HG03457 (cell line): ENCODE data around the gene ZNF668.
"Not testable (repeated sequence)": the region's sequence is repeated elsewhere in the genome, so short reads cannot be mapped to it uniquely, and the experiment has no call there.

Experiments used
- ATAC-seq: cut with Tn5 transposase; IDR thresholded peaks from one replicate; pipeline ENCODE4 v1.9.1; 2021; ENCODE audit warnings: moderate number of reproducible peaks; ENCODE audit not compliant: unreplicated experiment

ZNF668 gene

DNA sequence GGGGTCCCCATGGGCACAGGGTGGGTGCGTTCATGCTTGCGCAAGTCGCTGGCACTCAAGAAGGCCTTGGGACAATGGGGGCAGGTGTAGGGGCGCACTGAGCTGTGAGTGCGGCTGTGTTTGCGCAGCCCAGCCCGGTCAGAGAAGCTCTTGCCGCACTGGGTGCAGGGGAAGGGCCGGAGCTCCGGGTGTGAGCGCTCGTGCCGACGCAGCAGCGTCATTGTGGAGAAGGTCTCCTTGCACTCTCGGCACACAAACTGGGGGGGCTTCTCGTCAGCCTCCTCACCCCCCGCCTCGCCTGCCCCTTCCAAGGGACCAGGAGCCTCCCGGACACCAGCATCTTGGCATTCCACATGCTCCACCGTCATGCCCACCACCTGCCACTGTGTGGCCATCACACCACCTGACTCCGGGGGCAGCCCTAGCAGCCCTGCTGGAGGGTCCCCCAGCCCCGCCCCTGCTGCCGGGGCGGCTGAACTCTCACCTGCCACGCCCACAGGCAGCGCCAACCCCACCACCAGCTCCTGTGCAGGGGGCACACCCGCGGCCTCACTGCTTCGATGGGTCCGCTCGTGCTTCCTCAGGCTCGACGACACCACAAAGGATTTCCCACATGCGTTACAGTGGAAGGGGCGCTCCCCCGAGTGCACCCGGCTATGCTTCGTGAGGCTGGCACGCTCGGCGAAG, 12.8 kb downstream of the ZNF668 start:
- ATAC-seq: no peak

DNA sequence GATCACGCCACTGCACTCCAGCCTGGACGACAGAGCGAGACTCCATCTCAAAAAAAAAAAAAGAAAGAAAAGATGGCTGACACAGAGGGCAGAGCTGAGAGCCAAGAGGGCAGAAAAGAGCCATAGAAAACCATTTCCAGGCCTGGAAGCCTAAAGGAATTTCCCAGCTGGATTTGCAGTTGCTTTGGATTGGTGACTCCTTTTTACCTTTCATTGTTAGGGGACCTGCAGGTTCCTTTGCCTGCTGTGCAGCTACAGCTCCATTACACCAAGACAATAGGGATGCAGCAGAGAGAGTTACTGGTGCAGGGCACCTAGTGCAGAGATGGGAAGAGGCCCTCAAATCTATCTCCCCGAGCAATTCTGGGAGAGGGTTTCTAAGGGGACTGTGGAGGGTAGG, 18.4 kb downstream of the ZNF668 start:
- no peak for ATAC-seq

DNA sequence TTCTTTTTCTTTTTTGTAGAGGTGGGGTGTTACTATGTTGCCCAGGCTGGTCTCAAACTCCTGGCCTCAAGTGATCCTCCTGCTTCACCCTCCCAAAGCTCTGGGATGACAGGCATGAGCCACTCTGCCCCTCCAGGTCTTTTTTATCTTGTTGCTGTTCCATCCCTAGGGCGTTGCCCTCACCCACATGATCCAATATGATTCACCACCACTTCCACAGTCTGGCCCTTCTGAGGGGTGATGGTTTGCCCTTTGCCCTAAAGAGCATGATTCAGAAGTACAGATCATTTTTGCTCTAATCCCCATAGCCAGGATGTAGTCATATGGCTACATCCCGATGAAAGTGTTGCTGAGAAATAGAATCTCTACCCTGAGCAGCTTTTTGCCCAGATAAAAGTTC, 21.9 kb downstream of the ZNF668 start:
- ATAC-seq: no peak

DNA sequence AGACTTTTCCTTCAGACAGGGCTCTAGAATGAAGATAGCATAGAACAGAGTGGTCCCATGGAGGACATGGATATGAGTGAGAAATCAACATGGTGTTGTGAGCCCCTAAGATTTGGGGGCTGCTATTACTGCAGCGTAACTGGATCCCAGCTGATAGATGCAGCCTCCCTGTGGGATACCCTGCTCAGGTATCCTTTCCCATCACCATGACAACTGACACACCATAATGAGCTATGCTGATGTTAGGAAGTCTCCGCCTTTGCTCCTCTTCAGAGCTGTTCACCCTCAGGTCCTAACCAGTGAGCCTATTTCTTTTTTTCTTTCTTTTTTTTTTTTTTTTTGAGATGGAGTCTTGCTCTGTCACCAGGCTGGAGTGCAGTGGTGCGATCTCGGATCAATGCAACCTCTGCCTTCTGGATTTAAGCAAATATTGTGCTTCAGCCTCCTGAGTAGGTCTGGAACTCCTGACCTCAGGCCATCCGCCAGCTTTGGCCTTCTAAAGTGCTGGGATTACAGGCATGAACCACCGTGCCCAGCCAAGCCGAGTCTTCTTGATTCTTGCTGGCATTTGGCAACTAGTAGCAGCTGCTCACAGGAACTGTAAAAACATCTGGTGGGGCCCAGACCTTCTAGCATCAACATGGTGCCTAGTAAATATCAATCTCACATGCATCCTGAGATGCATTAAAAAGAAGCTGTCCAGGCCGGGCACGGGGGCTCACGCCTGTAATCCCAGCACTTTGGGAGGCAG, 23.6 kb downstream of the ZNF668 start:
- no peak for ATAC-seq

DNA sequence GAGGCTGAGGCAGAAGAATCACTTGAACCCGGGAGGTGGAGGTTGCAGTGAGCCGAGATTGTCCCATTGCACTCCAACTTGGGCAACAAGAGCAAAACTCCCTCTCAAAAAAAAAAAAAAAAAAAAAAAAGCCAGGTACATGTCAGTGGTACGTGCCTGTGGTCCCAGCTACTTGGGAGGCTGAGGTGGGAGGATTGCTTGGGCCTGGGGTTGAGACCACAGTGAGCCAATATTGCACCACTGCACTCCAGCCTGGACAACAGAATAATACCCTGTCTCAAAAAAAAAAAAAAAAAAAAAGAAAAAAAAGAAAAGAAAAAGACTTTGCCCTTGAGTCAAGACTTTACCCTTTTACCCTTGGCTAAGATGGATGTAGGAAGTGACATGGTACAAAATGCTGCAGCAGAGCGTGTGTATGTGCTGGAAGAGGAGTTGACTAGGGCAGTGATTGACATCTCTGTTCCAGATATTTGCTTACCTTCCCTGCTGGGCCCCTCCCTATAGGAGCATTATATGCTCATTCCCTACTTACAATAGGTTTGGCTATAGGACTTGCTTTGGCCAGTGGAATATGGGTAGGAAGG, 30.1 kb downstream of the ZNF668 start:
- no peak for ATAC-seq

DNA sequence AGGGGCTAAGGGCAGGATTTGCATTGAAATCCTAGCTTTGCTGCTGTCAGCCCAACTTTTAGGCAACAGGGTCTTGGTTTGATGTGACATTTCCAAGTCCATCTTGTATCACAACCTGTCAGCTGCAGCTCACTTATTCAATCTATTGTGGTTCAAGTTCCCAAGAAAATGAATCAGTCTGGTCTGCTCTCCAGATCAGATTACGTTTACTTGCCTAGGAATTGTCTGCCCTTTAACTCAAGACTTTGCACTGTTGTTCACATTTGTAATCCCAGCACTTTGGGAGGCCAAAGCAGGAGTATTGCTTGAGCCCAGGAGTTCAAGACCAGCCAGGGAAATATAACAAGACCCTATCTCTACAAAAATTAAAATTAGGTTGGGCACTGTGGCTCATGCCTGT, 30.7 kb downstream of the ZNF668 start:
- no peak for ATAC-seq

DNA sequence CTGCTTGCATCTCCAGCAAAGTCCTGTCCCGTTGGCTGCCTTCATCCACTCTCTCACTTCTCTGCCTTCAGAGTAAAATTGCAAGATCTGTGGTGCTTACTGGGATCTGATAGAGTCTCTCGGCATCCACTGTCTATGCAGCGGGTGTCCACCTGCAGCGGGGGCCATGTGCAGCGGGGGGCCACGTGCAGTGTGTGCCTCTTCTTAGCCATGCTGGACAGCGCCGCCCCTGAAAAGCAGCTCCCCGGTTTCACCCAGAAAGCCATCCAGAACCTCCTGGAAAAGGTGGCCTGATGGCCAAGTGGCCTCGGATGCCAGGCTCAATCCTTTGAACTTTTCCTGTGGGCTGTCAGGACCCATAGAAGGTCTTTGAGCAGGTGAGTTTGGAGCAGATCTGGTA, 31.2 kb downstream of the ZNF668 start:
- ATAC-seq: no peak

DNA sequence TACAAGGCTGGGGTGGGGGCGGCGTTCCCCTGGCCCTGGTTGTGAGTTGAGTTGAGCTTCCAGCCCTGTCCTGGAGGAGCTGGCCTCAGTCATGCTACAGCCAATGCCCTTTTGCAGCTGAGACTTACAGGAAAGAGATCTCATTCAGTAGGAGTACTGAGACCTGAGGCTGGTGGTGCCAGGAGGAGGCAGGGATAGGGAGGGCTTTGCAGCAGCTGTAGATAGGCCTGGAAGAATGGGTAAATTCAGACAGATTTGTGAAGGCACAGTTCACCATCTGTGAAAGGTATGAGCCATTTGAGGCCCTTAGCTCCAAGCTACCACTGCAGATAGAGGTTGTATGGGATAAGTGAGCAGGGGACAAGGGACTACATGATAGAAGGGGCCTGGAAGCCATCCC, 35.0 kb downstream of the ZNF668 start:
- no peak for ATAC-seq

DNA sequence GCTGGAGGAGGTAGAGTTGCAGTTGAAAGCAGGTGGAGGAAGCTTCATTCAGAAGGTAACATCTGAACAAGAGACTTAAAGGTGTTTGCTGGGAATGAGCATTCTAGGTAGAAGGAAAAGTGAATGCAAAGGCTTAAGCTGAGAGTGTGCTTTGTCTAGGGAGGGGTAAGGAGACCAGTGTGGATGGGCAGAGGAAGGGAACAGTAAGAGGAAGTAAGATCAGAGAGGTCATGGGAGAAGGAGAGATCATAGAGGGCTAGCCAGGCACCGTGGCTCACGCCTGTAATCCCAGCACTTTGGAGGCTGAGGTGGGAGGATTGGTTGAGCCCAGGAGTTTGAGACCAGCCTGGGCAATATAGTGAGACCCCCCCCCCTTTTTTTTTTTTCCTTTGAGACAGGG, 37.3 kb downstream of the ZNF668 start:
- ATAC-seq: no peak

DNA sequence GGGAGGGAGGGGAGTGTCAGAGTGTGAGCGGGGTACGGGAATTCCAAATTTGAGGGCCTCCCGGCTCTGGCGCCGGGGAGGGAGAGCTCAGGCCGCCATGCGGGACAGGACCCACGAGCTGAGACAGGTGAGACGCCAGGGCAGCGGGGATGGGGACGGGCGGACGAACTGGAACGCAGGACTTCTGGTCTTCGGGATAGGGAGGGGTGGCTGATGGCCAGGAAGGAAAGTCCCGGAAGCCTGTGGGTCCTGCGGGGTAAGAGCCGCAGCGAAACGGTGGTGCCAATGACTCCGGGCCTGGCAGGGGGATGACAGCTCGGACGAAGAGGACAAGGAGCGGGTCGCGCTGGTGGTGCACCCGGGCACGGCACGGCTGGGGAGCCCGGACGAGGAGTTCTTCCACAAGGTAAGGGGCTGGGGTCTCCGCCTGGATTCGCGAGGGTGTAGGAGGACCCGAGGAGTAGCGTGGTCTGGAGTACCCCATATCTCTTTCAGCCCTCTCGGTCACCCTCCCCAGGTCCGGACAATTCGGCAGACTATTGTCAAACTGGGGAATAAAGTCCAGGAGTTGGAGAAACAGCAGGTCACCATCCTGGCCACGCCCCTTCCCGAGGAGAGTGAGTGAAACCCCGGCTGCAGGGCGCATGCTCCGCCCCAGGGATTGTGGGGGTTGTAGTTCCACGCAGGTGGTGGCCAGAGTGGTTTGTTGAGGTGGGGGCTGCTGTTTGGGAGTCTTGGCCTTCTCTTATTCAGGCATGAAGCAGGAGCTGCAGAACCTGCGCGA, 40.1 kb downstream of the ZNF668 start:
- ATAC-seq: peak; percentile 38

DNA sequence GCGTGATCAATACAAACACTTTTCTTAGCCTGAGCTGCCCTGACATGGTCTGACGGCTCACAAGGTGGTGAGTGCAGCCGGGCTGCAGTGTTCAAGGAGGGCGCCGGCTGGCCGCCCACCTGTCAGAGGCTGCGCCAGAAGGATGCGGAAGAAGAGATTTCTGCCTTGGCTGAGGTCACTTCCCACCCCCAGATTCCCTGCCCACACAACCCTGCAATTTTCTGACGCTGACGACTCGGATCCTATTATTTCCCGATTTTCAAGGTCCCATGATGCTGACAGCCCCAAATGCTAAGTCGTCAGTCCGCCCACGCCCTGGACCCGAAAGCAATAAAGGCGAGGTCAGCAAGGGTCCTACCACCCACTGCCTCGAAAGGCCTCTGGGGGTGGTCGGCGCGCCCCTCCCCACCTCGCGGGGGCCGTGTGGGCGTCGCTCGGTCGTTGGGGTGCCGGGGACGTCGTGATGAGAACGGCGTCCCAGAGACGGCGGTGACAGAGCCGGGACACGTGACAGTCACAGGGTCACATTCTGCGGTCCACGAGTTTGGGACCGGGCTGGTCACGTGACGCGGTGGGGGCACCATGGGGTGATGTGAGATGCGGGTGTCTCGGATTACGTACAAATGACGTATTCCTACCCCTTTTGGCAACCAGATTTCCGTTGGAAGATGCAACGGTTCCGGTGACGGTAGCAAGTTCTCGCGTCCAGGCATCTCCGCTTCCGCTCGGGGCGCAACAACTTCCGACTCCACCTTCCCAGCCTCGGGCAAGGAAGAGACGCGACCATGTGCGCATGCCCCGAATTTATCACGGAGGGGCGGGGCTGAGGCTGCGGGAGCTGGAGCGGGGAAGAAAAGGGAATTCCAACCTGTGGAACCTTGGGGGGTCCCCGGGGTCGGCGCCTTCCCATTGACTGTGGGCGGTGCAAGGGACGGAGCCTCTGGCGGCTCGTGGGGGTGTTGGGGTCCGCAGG, 41.0 kb downstream of the ZNF668 start, which contains the start of gene STX4:
TSS of gene STX4 (plus strand) at position 823 of the 973 bp plus-strand sequence. CDS start 248 bp downstream, outside the sequence.
- ATAC-seq: peak; percentile 53

DNA sequence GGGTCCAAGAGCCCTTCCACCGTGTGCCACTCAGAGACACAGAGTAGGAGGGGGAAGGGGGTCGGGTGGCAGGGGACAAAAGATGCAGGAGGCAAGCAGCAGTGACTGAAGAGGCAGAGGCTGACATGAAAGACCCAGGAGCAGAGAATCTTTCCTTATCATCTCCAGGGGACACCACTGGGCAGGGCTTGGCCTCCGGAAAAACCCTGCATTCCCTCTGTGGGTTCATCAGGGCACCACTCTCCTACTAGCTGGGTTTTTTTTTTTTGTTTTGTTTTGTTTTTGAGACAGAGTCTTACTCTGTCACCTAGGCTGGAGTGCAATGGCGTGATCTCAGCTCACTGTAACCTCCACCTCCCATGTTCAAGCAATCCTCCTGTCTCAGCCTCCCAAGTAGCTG, 42.8 kb downstream of the ZNF668 start:
- no peak for ATAC-seq

DNA sequence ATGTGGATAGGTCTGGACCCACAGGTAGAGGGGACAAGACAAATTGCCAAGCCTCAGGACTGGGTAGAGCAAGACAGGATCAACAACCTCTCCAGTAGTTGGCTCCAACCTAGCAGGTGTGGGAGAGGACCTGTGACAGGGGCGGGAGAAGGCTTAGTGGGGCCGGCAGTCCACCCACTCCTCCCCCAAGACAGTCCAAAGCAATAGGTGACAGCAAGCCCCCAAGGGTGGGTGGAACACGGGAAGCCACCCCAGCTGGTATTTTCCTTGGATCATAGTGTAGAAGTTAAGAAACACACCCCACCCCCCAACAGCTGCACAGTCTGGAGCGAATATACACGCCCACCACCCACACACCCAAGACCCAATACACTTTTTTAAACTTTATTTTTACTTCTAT, 44.8 kb downstream of the ZNF668 start:
- no peak for ATAC-seq

DNA sequence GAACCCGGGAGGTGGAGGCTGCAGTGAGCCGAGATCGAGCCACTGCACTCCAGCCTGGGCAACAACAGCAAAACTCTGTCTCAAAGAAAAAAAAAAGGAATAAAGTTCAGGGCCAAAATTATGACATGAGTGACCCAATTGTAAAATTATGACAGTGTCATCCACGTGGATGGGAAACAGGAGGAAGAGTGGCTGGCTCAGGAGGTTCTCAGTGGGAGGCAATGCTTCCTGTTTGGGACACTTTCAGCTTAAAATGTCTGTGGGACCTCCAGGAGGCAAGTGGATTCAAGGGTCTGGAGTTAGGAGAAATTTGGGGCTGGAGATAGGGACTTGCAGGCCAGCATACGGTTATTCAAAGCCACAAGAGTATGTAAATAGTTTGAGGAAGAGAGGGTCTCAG, 48.7 kb downstream of the ZNF668 start:
- ATAC-seq: no peak

DNA sequence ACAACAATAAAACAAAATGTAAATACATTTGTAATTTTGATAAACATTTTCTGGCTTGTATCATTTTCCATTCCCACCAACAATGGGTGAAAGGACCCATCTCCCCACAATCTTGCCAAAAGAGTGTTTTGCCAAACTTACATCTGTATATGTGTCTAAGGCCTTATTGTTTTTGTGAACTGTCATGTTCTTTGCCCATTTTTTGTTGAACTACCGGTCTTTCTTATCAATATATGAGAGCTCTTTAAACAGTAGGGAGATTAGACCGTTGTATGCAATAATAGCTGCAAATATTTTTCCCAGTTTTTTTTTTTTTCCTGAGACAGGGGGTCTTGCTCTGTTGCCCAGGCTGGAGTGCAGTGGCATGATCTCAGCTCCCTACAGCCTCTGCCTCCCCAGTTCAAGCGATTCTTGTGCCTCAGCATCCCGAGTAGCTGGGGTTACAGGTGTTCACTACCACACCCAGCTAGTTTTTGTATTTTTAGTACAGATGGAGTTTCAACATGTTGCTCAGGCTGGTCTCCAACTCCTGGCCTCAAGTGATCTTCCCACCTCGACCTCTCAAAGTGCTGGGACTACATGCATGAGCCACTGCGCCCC, 50.3 kb downstream of the ZNF668 start:
- ATAC-seq: no peak

DNA sequence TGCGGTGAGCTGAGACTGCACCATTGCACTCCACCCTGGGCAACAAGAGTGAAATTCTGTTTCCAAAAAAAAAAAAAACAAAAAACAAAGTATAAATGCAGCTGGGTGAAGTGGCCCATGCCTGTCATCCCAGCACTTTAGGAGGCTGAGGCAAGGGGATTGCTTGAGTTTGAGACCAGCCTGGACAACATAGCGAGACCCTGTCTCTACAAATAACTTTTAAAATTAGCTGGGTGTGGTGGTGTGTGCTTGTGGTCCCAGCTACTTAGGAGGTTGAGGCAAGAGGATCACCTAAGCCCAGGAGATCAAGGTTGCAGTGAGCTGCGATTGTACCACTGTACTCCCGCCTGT, 50.8 kb downstream of the ZNF668 start:
- ATAC-seq: no peak

DNA sequence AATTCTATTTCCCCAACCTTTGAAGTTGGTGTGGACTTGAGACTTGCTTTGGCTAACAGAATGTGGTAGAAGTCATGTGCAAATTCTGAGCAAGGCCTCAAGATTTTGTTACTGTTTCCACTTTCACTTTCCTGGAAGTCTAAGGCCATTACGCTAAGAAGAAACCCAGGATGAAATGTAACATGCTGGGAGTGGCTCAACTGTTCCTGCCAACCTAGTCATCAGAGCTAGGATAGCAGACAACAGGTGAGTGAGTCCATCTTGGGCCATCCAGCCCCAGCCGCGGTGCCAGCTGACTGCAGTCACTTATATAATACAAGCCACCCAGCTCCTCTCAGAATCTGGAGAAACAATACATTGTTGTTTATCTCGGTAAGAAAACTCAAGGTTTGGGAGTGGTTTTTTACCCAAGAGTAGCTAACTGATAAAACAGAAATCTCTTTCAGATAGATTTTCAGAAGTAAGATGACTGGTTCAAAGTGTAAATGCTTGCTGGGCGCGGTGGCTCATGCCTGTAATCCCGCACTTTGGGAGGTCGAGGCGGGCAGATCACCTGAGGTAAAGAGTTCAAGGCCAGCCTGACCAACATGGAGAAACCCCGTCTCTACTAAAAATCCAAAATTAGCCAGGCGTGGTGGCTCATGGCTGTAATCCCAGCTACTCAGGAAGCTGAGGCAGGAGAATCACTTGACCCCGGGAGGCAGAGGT, 51.3 kb downstream of the ZNF668 start:
- no peak for ATAC-seq

DNA sequence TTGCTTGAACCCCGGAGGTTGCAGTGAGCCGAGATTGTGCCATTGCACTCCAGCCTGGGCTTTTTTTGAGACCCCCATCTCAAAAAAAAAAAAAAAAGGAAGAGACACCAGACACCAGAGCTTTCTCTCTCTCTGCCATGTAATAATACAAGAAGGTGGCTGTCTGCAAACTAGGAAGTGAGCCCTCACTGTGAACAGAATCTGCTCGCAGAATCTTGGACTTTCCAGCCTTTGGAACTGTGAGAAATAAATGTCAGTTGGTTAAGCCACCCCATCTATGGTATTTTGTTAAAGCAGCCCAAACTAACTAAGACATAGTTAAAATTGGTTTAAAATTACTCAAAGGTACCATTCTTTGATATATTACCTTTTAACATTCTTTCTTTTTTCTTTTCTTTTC, 53.5 kb downstream of the ZNF668 start:
- ATAC-seq: no peak

DNA sequence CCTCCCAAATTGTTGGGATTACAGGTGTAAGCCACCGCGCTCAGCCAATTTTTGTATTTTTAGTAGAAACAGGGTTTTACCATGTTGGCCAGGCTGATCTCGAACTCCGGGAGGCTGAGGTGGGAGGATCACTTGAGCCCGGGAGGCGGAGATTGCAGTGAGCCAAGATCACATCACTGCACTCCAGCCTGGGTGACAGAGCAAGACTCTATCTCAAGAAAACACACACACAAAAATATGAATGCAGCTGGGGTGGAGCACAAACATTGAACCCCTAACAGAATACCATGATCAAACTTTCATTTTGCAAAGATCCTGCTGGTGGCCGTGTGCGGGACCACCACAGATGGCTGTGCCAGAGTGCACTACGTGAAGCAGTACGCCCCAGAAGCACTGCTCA, 56.3 kb downstream of the ZNF668 start:
- not testable (repeated sequence) for ATAC-seq
